HUDEP-2 (cell line): ENCODE measurements around the gene ENPP1.

Experiments
- DNase-seq, 76 experiments: peaks; one replicate each; lab custom pipeline; 2025; ENCODE audit not compliant: unreplicated experiment in 76 of 76; lab: John Stamatoyannopoulos, UW

ENPP1 gene

GRCh38 chr6:131807644-131808459 lies at the start of gene ENPP1:
Gene ENPP1, plus strand, starts transcription at chr6:131808020. Its CDS starts 16 bp downstream, at chr6:131808036.
- peak in 56 of 76 experiments; percentile 4 to 72 (median 47) for DNase-seq

- DNase-seq = no peak
Observed at GRCh38 chr6:131758920-131759319, 48.9 kb upstream of the ENPP1 start.

GRCh38 chr6:131761060-131761761 lies 46.6 kb upstream of the ENPP1 start:
- DNase-seq = no peak

- no peak for DNase-seq
Observed at GRCh38 chr6:131761762-131762067, 46.1 kb upstream of the ENPP1 start.

GRCh38 chr6:131762984-131763383 lies 44.8 kb upstream of the ENPP1 start:
- no peak for DNase-seq

- no peak for DNase-seq
Observed at GRCh38 chr6:131763749-131764148, 44.1 kb upstream of the ENPP1 start.

- DNase-seq = no peak
Observed at GRCh38 chr6:131764350-131764749, 43.5 kb upstream of the ENPP1 start.

- DNase-seq = no peak
Observed at GRCh38 chr6:131765081-131765803, 42.6 kb upstream of the ENPP1 start.

- DNase-seq = no peak
Observed at GRCh38 chr6:131765804-131766135, 42.0 kb upstream of the ENPP1 start.

- no peak for DNase-seq
Observed at GRCh38 chr6:131766631-131767030, 41.2 kb upstream of the ENPP1 start.

- no peak for DNase-seq
Observed at GRCh38 chr6:131768964-131769363, 38.9 kb upstream of the ENPP1 start.

GRCh38 chr6:131769385-131770141 lies 38.3 kb upstream of the ENPP1 start:
- DNase-seq = no peak

GRCh38 chr6:131770776-131771175 lies 37.0 kb upstream of the ENPP1 start:
- no peak for DNase-seq

GRCh38 chr6:131773284-131773950 lies 34.4 kb upstream of the ENPP1 start:
- DNase-seq = no peak

GRCh38 chr6:131775886-131776285 lies 31.9 kb upstream of the ENPP1 start:
- DNase-seq = no peak

- no peak for DNase-seq
Observed at GRCh38 chr6:131776985-131777384, 30.8 kb upstream of the ENPP1 start.

- no peak for DNase-seq
Observed at GRCh38 chr6:131778169-131778568, 29.7 kb upstream of the ENPP1 start.

GRCh38 chr6:131779304-131779703 lies 28.5 kb upstream of the ENPP1 start:
- no peak for DNase-seq

- no peak for DNase-seq
Observed at GRCh38 chr6:131780600-131780999, 27.2 kb upstream of the ENPP1 start.

- DNase-seq = no peak
Observed at GRCh38 chr6:131781687-131782086, 26.1 kb upstream of the ENPP1 start.
